Gastrocnemius medialis (tissue), 4 donors: ENCODE data around the gene MEIOSIN. TPM values are rescaled to one million over a fixed set of nuclear protein-coding genes. Genes with fewer than 3 reads are reported as not detected.

Experiments
- ATAC-seq, 2 donors: fragments of 150-250 bp; one replicate each; pipeline ENCODE4 v1.9.1; 2016
- DNase-seq, 2 donors: peaks; one replicate each; pipeline ENCODE4 v3.0.0-alpha.2; 2019
- H3K27ac ChIP-seq, 4 donors: fragments of 200-600 bp; sonication (generic); 1 replicate in 1 of 4; 2 replicates in 3 of 4; pipeline ENCODE4 v1.5.1; 2016 to 2018; ENCODE audit warnings: mild to moderate bottlenecking in 2 of 4, moderate library complexity in 1 of 4
- H3K27me3 ChIP-seq, 3 donors: fragments of 200-600 bp; sonication (generic) in 2 of 3; 1 replicate in 1 of 3; 2 replicates in 2 of 3; pipeline versions ENCODE4 v1.5.1 to v1.6.0; 2016 to 2019; ENCODE audit warnings: mild to moderate bottlenecking in 1 of 3, moderate library complexity in 1 of 3
- H3K36me3 ChIP-seq, 2 donors: fragments of 200-600 bp; sonication (generic) in 1 of 2; one replicate each; pipeline ENCODE4 v1.5.1; 2017 to 2018
- H3K4me1 ChIP-seq, 2 donors: fragments of 200-600 bp; sonication (generic) in 1 of 2; one replicate each; pipeline ENCODE4 v1.5.1; 2016 to 2017; ENCODE audit warnings: mild to moderate bottlenecking in 2 of 2
- H3K4me3 ChIP-seq, 4 donors: fragments of 200-600 bp; sonication (generic) in 3 of 4; 1 replicate in 1 of 4; 2 replicates in 3 of 4; pipeline ENCODE4 v1.5.1; 2016 to 2019; ENCODE audit warnings: mild to moderate bottlenecking in 2 of 4
- H3K9me3 ChIP-seq, 3 donors: fragments of 200-600 bp; sonication (generic) in 2 of 3; 1 replicate in 1 of 3; 2 replicates in 2 of 3; pipeline ENCODE4 v1.5.1; 2016 to 2019
- CTCF ChIP-seq, 5 experiments: fragments of 450-650 bp in 3 of 5; fragments of 200-600 bp in 2 of 5; sonication (generic) in 2 of 5; IDR thresholded peaks in 4 of 5; conservative IDR thresholded peaks in 1 of 5; 1 replicate in 4 of 5; 2 replicates in 1 of 5; pipeline ENCODE4 v1.5.1; 2016 to 2019; ENCODE audit warnings: antibody characterized with exemption in 5 of 5, mild to moderate bottlenecking in 3 of 5, moderate library complexity in 3 of 5
- POLR2A ChIP-seq, 2 donors: fragments of 450-650 bp; IDR thresholded peaks; one replicate each; pipeline ENCODE4 v1.6.1; 2017; ENCODE audit warnings: antibody characterized with exemption in 2 of 2, mild to moderate bottlenecking in 2 of 2, moderate library complexity in 2 of 2
- in situ Hi-C, 4 donors: fragments of 200-750 bp; cut with MboI; loops; one replicate each; pipeline versions ENCODE4 v1.15.0 to v1.8.0; 2017; ENCODE audit warnings: low sequenced_read_pairs in 4 of 4
- intact Hi-C: fragments of 100-400 bp; cut with DNase I; formaldehyde crosslinking; loops from one replicate; pipeline ENCODE4 v1.15.1; 2023; ENCODE audit warnings: low total_unique reads
- total RNA-seq, 4 donors: library from RNA; depleted of rRNA; stranded (reverse); fragments of >200 nt; gene quantifications; one replicate each; pipeline versions ENCODE4 v1.1.0 to v1.2.3, GENCODE V29; 2016

MEIOSIN gene
- total RNA-seq, 4 donors from 2014 or later: not detected

GRCh38 chr19:45766869-45767346, 33.7 kb downstream of the MEIOSIN start:
- H3K27ac ChIP-seq: peak overlapping the region; percentile 95 to 99 (median 97)
- H3K4me1 ChIP-seq: peaks cover 28 to 50% of the 10 kb centered on the region in 2 donors
- H3K27me3 ChIP-seq: no peaks in the 10 kb centered on the region
- intact Hi-C loops: loop anchor here (5.0 kb wide), 3 partner anchors 35 to 1020 kb away; partner anchors contain the start of genes BCL3, FBXO46, IRF2BP1 and MEIOSIN
- H3K4me3 ChIP-seq: peak overlapping the region; percentile 74 to 90 (median 82)
- TF ChIP-seq POLR2A (IDR thresholded peaks at IDR 0.05): no peak
- TF ChIP-seq CTCF (IDR thresholded peaks at IDR 0.05 in 4 of 5, conservative IDR thresholded peaks at IDR 0.05 in 1 of 5): no peak
- no peaks in the 10 kb centered on the region for H3K9me3 ChIP-seq
- DNase-seq: no peak
- ATAC-seq: no peak
- no peaks in the 10 kb centered on the region for H3K36me3 ChIP-seq
- in situ Hi-C loops: no loop called here

GRCh38 chr19:45767410-45767880, 34.2 kb downstream of the MEIOSIN start:
- peak overlapping the region; percentile 74 to 90 (median 82) for H3K4me3 ChIP-seq
- no peaks in the 10 kb centered on the region for H3K27me3 ChIP-seq
- DNase-seq (peak; percentile 84), ATAC-seq (peak; percentile 9 to 41)
- peak; percentile 69 to 83 for TF ChIP-seq POLR2A (IDR thresholded peaks at IDR 0.05)
- no peak for TF ChIP-seq CTCF (IDR thresholded peaks at IDR 0.05 in 4 of 5, conservative IDR thresholded peaks at IDR 0.05 in 1 of 5)
- in situ Hi-C loops (no loop called here), intact Hi-C loops (loop anchor here (5.0 kb wide), 3 partner anchors 35 to 1020 kb away; partner anchors contain the start of genes BCL3, FBXO46, IRF2BP1 and MEIOSIN)
- H3K4me1 ChIP-seq: peaks cover 28 to 50% of the 10 kb centered on the region in 2 donors
- no peaks in the 10 kb centered on the region for H3K9me3 ChIP-seq
- no peaks in the 10 kb centered on the region for H3K36me3 ChIP-seq
- H3K27ac ChIP-seq: peak overlapping the region; percentile 95 to 99 (median 97)

GRCh38 chr19:45767881-45768654, 34.8 kb downstream of the MEIOSIN start:
- Histone ChIP-seq H3K27me3 (no peaks in the 10 kb centered on the region), H3K36me3 (peaks cover 0 to 3% of the 10 kb centered on the region in 2 donors), H3K9me3 (no peaks in the 10 kb centered on the region), H3K4me1 (peaks cover 28 to 50% of the 10 kb centered on the region in 2 donors), H3K27ac (peak overlapping the region; percentile 95 to 99 (median 97)), H3K4me3 (peak overlapping the region; percentile 74 to 90 (median 82))
- in situ Hi-C loops (no loop called here), intact Hi-C loops (loop anchor here (2.0 to 5.0 kb wide), 4 partner anchors 36 to 1021 kb away; partner anchors contain the start of genes BCL3, FBXO46, IRF2BP1 and MEIOSIN)
- TF ChIP-seq POLR2A (IDR thresholded peaks at IDR 0.05): peak in 1 of 2 donors; percentile 68
- no peak for TF ChIP-seq CTCF (IDR thresholded peaks at IDR 0.05 in 4 of 5, conservative IDR thresholded peaks at IDR 0.05 in 1 of 5)
- DNase-seq (peak; percentile 62 to 81), ATAC-seq (peak; percentile 20 to 23)

- peak overlapping the region; percentile 74 to 90 (median 82) for H3K4me3 ChIP-seq
- intact Hi-C loops (loop anchor here (2.0 to 5.0 kb wide), 4 partner anchors 36 to 1021 kb away; partner anchors contain the start of genes BCL3, FBXO46, IRF2BP1 and MEIOSIN), in situ Hi-C loops (no loop called here)
- DNase-seq (no peak), ATAC-seq (peak in 1 of 2 donors; percentile 4)
- H3K27me3 ChIP-seq: no peaks in the 10 kb centered on the region
- H3K36me3 ChIP-seq: peaks cover 0 to 9% of the 10 kb centered on the region in 2 donors
- TF ChIP-seq POLR2A (IDR thresholded peaks at IDR 0.05) (no peak), CTCF (IDR thresholded peaks at IDR 0.05 in 4 of 5, conservative IDR thresholded peaks at IDR 0.05 in 1 of 5) (no peak)
- H3K9me3 ChIP-seq: no peaks in the 10 kb centered on the region
- H3K4me1 ChIP-seq: peaks cover 28 to 48% of the 10 kb centered on the region in 2 donors
- H3K27ac ChIP-seq: peak overlapping the region; percentile 95 to 99 (median 97)
Measured at GRCh38 chr19:45768655-45768983, 35.4 kb downstream of the MEIOSIN start.
